Stomach (tissue), 4 donors: ENCODE results near the gene CACFD1.

Experiments used
- POLR2A ChIP-seq, 4 donors: fragments of 450-650 bp; IDR thresholded peaks; one replicate each; pipeline ENCODE4 v1.6.1; 2016; ENCODE audit warnings: antibody characterized with exemption in 4 of 4, control low read depth in 2 of 4, mild to moderate bottlenecking in 1 of 4, moderate library complexity in 1 of 4
- POLR2AphosphoS5 ChIP-seq, 3 donors: sonication (generic); formaldehyde crosslinking; IDR thresholded peaks; one replicate each; pipeline ENCODE4 v1.6.1; 2016; ENCODE audit warnings: antibody characterized with exemption in 3 of 3

DNA sequence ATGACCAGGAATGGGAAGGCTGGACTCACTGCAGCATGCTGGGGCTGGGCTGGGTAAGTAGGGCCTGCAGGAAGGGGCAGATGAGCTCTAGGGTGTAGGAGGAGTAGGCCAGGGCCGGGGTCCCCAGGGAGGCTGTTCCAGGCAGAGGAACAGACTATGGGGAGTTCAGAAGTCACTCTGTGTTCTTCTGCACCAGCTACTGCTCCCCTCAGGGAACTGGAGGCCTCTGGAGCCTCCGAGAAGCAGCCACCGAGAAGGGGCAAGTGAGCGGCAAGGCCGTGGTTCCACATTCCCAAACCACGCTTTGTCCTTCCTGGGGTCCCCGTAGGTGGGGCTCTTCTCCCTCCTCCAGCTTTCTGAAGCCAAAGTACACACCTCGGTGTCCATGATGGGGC, 27.6 kb downstream of the CACFD1 start:
- TF ChIP-seq POLR2A (IDR thresholded peaks at IDR 0.05) = no peak
- TF ChIP-seq POLR2AphosphoS5 (IDR thresholded peaks at IDR 0.05) = no peak
